ENCODE measurements around the gene CRHBP.
"Not testable (repeated sequence)": the region's sequence is repeated elsewhere in the genome, so short reads cannot be mapped to it uniquely, and the experiment has no call there.

Gene CRHBP
- 0 reads per million in 2 donors for total RNA-seq

- DNase-seq = no peak
Measured at GRCh38 chr5:76952795-76953536, at the start of gene CRHBP. CRHBP (plus strand) TSS chr5:76953045; CDS start chr5:76953135, 90 bp downstream.

- DNase-seq = no peak
Measured at GRCh38 chr5:76908166-76908565, 44.7 kb upstream of the CRHBP start.

- DNase-seq = not testable (repeated sequence)
Measured at GRCh38 chr5:76910344-76910933, 42.4 kb upstream of the CRHBP start.

GRCh38 chr5:76914671-76915070 is 38.2 kb upstream of the CRHBP start:
- not testable (repeated sequence) for DNase-seq

GRCh38 chr5:76918539-76918938 is 34.3 kb upstream of the CRHBP start:
- no peak for DNase-seq

GRCh38 chr5:76920491-76920890 is 32.4 kb upstream of the CRHBP start:
- DNase-seq = no peak

GRCh38 chr5:76926329-76927105 is 26.3 kb upstream of the CRHBP start:
- DNase-seq = no peak

GRCh38 chr5:76927961-76928360 is 24.9 kb upstream of the CRHBP start:
- no peak for DNase-seq

- no peak for DNase-seq
Measured at GRCh38 chr5:76930083-76930482, 22.8 kb upstream of the CRHBP start.

- DNase-seq = no peak
Measured at GRCh38 chr5:76938177-76938576, 14.7 kb upstream of the CRHBP start.

GRCh38 chr5:76941000-76941399 is 11.8 kb upstream of the CRHBP start:
- DNase-seq = no peak

- DNase-seq = no peak
Measured at GRCh38 chr5:76941442-76941841, 11.4 kb upstream of the CRHBP start.

- no peak for DNase-seq
Measured at GRCh38 chr5:76942581-76942980, 10.3 kb upstream of the CRHBP start.

GRCh38 chr5:76943006-76943405 is 9.8 kb upstream of the CRHBP start:
- no peak for DNase-seq

GRCh38 chr5:76944638-76945037 is 8.2 kb upstream of the CRHBP start:
- DNase-seq = no peak

- not testable (repeated sequence) for DNase-seq
Measured at GRCh38 chr5:76945238-76945637, 7.6 kb upstream of the CRHBP start.

GRCh38 chr5:76946090-76946489 is 6.8 kb upstream of the CRHBP start:
- no peak for DNase-seq

GRCh38 chr5:76947082-76947503 is 5.8 kb upstream of the CRHBP start:
- DNase-seq = no peak

GRCh38 chr5:76953551-76954382 is 922 bp downstream of the CRHBP start:
- no peak for DNase-seq

- DNase-seq = no peak
Measured at GRCh38 chr5:76954383-76954763, 1.5 kb downstream of the CRHBP start.

GRCh38 chr5:76956033-76956432 is 3.2 kb downstream of the CRHBP start:
- no peak for DNase-seq

- no peak for DNase-seq
Measured at GRCh38 chr5:76958991-76959767, 6.3 kb downstream of the CRHBP start.

Data from T-helper 9 cell (primary cell).